GM20000 (cell line): ENCODE measurements around the gene TXNDC17.

Experiments used
- DNase-seq: peaks from one replicate; pipeline ENCODE4 v3.0.0; 2012; ENCODE audit warnings: low spot score
- CTCF ChIP-seq: IDR thresholded peaks from 2 replicates; pipeline ENCODE4 v1.5.1; 2012; ENCODE audit warnings: mild to moderate bottlenecking, control low read depth; ENCODE audit errors: extremely low read depth, missing control alignments

Gene TXNDC17

GRCh38 chr17:6667516-6667915, 26.7 kb downstream of the TXNDC17 start:
- no peak for TF ChIP-seq CTCF

GRCh38 chr17:6668219-6668618, 27.4 kb downstream of the TXNDC17 start:
- no peak for DNase-seq
- no peak for TF ChIP-seq CTCF

More at GRCh38 chr17:6667516-6667915, 26.7 kb downstream of the TXNDC17 start:
- DNase-seq, result no peak

- no peak for DNase-seq
- no peak for TF ChIP-seq CTCF
Measured at GRCh38 chr17:6668727-6669425, 28.0 kb downstream of the TXNDC17 start.

- DNase-seq, result no peak
- no peak for TF ChIP-seq CTCF
Measured at GRCh38 chr17:6669479-6670212, 28.8 kb downstream of the TXNDC17 start.

GRCh38 chr17:6670571-6670970, 29.7 kb downstream of the TXNDC17 start:
- no peak for TF ChIP-seq CTCF
- no peak for DNase-seq

GRCh38 chr17:6670999-6671398, 30.1 kb downstream of the TXNDC17 start:
- DNase-seq, result no peak
- no peak for TF ChIP-seq CTCF

- DNase-seq, result no peak
- TF ChIP-seq CTCF, result no peak
Measured at GRCh38 chr17:6671431-6671830, 30.6 kb downstream of the TXNDC17 start.
